NB4 (cell line): ENCODE results near the gene CHRNA5.

ENCODE experiments used
- MYC ChIP-seq: IDR thresholded peaks from 2 replicates; pipeline ENCODE4 v1.6.1; 2011; ENCODE audit warnings: low read depth, low read length
- POLR2A ChIP-seq: IDR thresholded peaks from 2 replicates; pipeline ENCODE4 v1.6.1; 2011; ENCODE audit warnings: mild to moderate bottlenecking; ENCODE audit not compliant: insufficient read length; ENCODE audit errors: extremely low read depth
- TF ChIP-seq, protein P1 (sequence below): IDR thresholded peaks from one replicate; pipeline ENCODE4 v1.5.1; 2012; ENCODE audit warnings: low read depth, low read length
- TF ChIP-seq, protein P2 (sequence below): IDR thresholded peaks from 2 replicates; pipeline ENCODE4 v1.6.1; 2011; ENCODE audit warnings: low read depth, low read length

DNA sequence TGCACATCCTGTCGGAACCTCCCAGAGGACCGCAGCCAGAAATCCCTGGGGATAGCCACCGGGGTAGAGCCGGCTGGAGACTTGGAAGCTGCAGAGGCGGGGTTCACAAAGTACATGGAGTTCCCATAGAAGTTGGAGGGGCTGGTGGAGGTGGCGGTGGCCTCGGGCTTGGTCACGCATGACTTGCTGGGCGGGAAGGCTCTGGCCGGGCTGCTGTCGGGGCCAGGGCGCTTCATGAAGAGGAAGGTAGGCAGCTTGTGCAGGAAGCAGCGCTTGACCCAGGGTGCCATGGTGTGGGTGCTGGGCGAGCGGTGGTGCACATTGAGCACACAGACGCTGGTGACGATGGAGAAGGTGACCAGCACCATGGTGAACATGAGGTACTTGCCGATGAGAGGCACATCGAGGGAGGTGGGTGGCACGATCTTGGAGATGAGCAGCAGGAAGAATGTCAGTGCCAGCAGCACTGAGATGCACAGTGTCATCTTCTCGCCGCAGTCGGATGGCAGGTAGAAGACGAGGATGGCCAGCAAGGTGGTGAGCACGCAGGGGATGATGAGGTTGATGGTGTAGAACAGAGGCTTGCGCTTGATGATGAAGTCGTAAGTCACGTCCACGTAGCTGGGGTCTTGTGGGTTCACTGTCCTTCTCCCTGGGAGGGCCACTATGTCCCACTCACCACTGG is 63.9 kb downstream of the CHRNA5 start:
- TF ChIP-seq, protein P1, sequence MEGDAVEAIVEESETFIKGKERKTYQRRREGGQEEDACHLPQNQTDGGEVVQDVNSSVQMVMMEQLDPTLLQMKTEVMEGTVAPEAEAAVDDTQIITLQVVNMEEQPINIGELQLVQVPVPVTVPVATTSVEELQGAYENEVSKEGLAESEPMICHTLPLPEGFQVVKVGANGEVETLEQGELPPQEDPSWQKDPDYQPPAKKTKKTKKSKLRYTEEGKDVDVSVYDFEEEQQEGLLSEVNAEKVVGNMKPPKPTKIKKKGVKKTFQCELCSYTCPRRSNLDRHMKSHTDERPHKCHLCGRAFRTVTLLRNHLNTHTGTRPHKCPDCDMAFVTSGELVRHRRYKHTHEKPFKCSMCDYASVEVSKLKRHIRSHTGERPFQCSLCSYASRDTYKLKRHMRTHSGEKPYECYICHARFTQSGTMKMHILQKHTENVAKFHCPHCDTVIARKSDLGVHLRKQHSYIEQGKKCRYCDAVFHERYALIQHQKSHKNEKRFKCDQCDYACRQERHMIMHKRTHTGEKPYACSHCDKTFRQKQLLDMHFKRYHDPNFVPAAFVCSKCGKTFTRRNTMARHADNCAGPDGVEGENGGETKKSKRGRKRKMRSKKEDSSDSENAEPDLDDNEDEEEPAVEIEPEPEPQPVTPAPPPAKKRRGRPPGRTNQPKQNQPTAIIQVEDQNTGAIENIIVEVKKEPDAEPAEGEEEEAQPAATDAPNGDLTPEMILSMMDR = no peak
- TF ChIP-seq, protein P2, sequence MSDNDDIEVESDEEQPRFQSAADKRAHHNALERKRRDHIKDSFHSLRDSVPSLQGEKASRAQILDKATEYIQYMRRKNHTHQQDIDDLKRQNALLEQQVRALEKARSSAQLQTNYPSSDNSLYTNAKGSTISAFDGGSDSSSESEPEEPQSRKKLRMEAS = no peak
- TF ChIP-seq POLR2A (no peak), MYC (no peak)
